ENCODE data around the gene GADD45B. TPM values are rescaled to one million over a fixed set of nuclear protein-coding genes. Genes with fewer than 3 reads are reported as not detected.

The GADD45B gene
- total and polyA plus RNA-seq, 2 donors (not counting 3 experiments of a cell fraction or from before 2014, with no cell fraction given) = 61.3 to 267 TPM

GRCh38 chr19:2475018-2475701 is 767 bp upstream of the GADD45B start:
- H3K36me3 ChIP-seq (ENCODE audit: control insufficient read depth in 2 of 2, extremely low read depth in 1 of 2, insufficient read depth in 2 of 2, low read length in 2 of 2) = peaks cover 5 to 7% of the 10 kb centered on the region in 2 experiments
- H3K27me3 ChIP-seq (ENCODE audit: control insufficient read depth in 2 of 2, insufficient read depth in 2 of 2, low read length in 2 of 2) = no peaks in the 10 kb centered on the region
- no peak for FAIRE-seq
- dilution Hi-C loops (cut with MboI; ENCODE audit: extremely low pct_ligation_motif_present, low sequenced_read_pairs) = no loop called here
- peak; percentile 66 for DNase-seq (ENCODE audit: low read depth, low spot score)
- H3K79me2 ChIP-seq (ENCODE audit: control insufficient read depth, insufficient read depth, low read length) = peaks cover 34% of the 10 kb centered on the region
- peak overlapping the region; percentile 86 for H3K27ac ChIP-seq (ENCODE audit: insufficient read depth, low read depth, low read length)
- ChIA-PET POLR2A (interaction anchor here (0.6 to 5.5 kb wide), 44 partner anchors 7 to 475 kb away, joined by 3 to 253 read pairs (median 10); partner anchors contain the start of genes AP3D1, LMNB2, SGTA and TIMM13), CTCF (interaction anchor here (0.8 to 11.2 kb wide), 11 partner anchors 9 to 161 kb away, joined by 3 to 209 read pairs (median 7); partner anchors contain the start of gene LMNB2)
- H3K4me2 ChIP-seq (ENCODE audit: insufficient read depth, low read length) = peak overlapping the region; percentile 83
- H3K9me3 ChIP-seq (replicated peaks; ENCODE audit: control insufficient read depth, insufficient read depth, low read length) = no peaks in the 10 kb centered on the region
- peaks cover 19% of the 10 kb centered on the region for H3K4me1 ChIP-seq (ENCODE audit: control insufficient read depth, extremely low read depth, insufficient read depth, low read length)
- peak overlapping the region; percentile 45 to 70 (median 65) for H3K4me3 ChIP-seq (replicated peaks in 1 of 3; ENCODE audit: insufficient read depth in 1 of 3, low read depth in 1 of 3, low read length in 3 of 3)
- TF ChIP-seq MAX (IDR thresholded peaks at IDR 0.05; ENCODE audit: insufficient read depth, insufficient read length) (peak; percentile 31), MYC (IDR thresholded peaks at IDR 0.05; ENCODE audit: low read depth, low read length) (no peak)
- BruUV-seq (replicated peaks) = no TSS peak
- intact Hi-C loops (cut with micrococcal nuclease) = no loop called here
- no peaks in the 10 kb centered on the region for H3K9me1 ChIP-seq (replicated peaks; ENCODE audit: control insufficient read depth, extremely low read depth, insufficient read depth, low read length)
- peak overlapping the region; percentile 26 for H2AFZ ChIP-seq (ENCODE audit: low read depth, low read length)
- H3K9ac ChIP-seq (replicated peaks; ENCODE audit: extremely low read depth, insufficient read depth, low read length) = peak overlapping the region; percentile 71
- H4K20me1 ChIP-seq (replicated peaks; ENCODE audit: control insufficient read depth, extremely low read depth, insufficient read depth, low read length) = no peaks in the 10 kb centered on the region

- ChIA-PET POLR2A (interaction anchor here (0.5 to 5.5 kb wide), 46 partner anchors 9 to 1014 kb away, joined by 3 to 253 read pairs (median 10); partner anchors contain the start of genes LMNB2, SGTA and TIMM13), CTCF (interaction anchor here (0.8 to 11.2 kb wide), 15 partner anchors 8 to 160 kb away, joined by 3 to 209 read pairs (median 5); partner anchors contain the start of gene LMNB2)
- Histone ChIP-seq H3K9me3 (replicated peaks; ENCODE audit: control insufficient read depth, insufficient read depth, low read length) (no peaks in the 10 kb centered on the region), H3K27ac (ENCODE audit: insufficient read depth, low read depth, low read length) (peak overlapping the region; percentile 90), H3K9ac (replicated peaks; ENCODE audit: extremely low read depth, insufficient read depth, low read length) (peak overlapping the region; percentile 95), H3K27me3 (ENCODE audit: control insufficient read depth in 2 of 2, insufficient read depth in 2 of 2, low read length in 2 of 2) (no peaks in the 10 kb centered on the region), H4K20me1 (replicated peaks; ENCODE audit: control insufficient read depth, extremely low read depth, insufficient read depth, low read length) (no peaks in the 10 kb centered on the region), H3K36me3 (ENCODE audit: control insufficient read depth in 2 of 2, extremely low read depth in 1 of 2, insufficient read depth in 2 of 2, low read length in 2 of 2) (peaks cover 5 to 7% of the 10 kb centered on the region in 2 experiments), H2AFZ (ENCODE audit: low read depth, low read length) (no peak overlapping the region), H3K79me2 (ENCODE audit: control insufficient read depth, insufficient read depth, low read length) (peaks cover 34% of the 10 kb centered on the region), H3K9me1 (replicated peaks; ENCODE audit: control insufficient read depth, extremely low read depth, insufficient read depth, low read length) (no peaks in the 10 kb centered on the region), H3K4me3 (replicated peaks in 1 of 3; ENCODE audit: insufficient read depth in 1 of 3, low read depth in 1 of 3, low read length in 3 of 3) (peak overlapping the region; percentile 83 to 89 (median 89)), H3K4me1 (ENCODE audit: control insufficient read depth, extremely low read depth, insufficient read depth, low read length) (peaks cover 19% of the 10 kb centered on the region), H3K4me2 (ENCODE audit: insufficient read depth, low read length) (peak overlapping the region; percentile 72)
- BruUV-seq (replicated peaks) = TSS peak; percentile 92
- dilution Hi-C loops (cut with MboI; ENCODE audit: extremely low pct_ligation_motif_present, low sequenced_read_pairs) = no loop called here
- no peak for TF ChIP-seq MYC (IDR thresholded peaks at IDR 0.05; ENCODE audit: low read depth, low read length)
- TF ChIP-seq GATA2 (IDR thresholded peaks at IDR 0.05; ENCODE audit: insufficient read depth, insufficient read length, low read depth, low read length) = no peak
- peak; percentile 23 for TF ChIP-seq FOS (IDR thresholded peaks at IDR 0.05; ENCODE audit: borderline replicate concordance, insufficient read depth, low read length)
- TF ChIP-seq EZH2 (IDR thresholded peaks at IDR 0.05; ENCODE audit: borderline replicate concordance, low read depth, low read length, severe bottlenecking) = no peak
- no peak for TF ChIP-seq POLR2AphosphoS5 (IDR thresholded peaks at IDR 0.05; ENCODE audit: insufficient read depth, low read depth, low read length)
- intact Hi-C loops (cut with micrococcal nuclease) = loop anchor here (1.0 to 2.0 kb wide), 3 partner anchors 15 to 67 kb away; no protein-coding TSS in a partner anchor
- peak; percentile 66 for DNase-seq (ENCODE audit: low read depth, low spot score)
- peak; percentile 49 for FAIRE-seq
Measured at GRCh38 chr19:2476451-2477140, 669 bp downstream of the GADD45B start.

Measured in endothelial cell of umbilical vein (primary cell).